ENCODE data around the gene OR7D4.
"Not testable (repeated sequence)": the region's sequence is repeated elsewhere in the genome, so short reads cannot be mapped to it uniquely, and the experiment has no call there.

Gene OR7D4

GRCh38 chr19:9219489-9219888, at the start of gene OR7D4:
TSS of gene OR7D4 (minus strand) at chr19:9219589. CDS start at chr19:9214837, 4,752 bp downstream.
- DNase-seq (ENCODE audit: low spot score) = no peak

GRCh38 chr19:9251236-9251635, 31.8 kb upstream of the OR7D4 start:
- DNase-seq (ENCODE audit: low spot score) = no peak

GRCh38 chr19:9250630-9251029, 31.2 kb upstream of the OR7D4 start, which contains the start of gene OR7E24:
TSS of gene OR7E24 (plus strand) at chr19:9250930. CDS start at chr19:9251044, 114 bp downstream.
- no peak for DNase-seq (ENCODE audit: low spot score)

- DNase-seq (ENCODE audit: low spot score) = peak; percentile 76
Observed at GRCh38 chr19:9205501-9206113, 13.8 kb downstream of the OR7D4 start.

- DNase-seq (ENCODE audit: low spot score) = not testable (repeated sequence)
Observed at GRCh38 chr19:9198044-9198443, 21.3 kb downstream of the OR7D4 start.

GRCh38 chr19:9189535-9189934, 29.9 kb downstream of the OR7D4 start:
- no peak for DNase-seq (ENCODE audit: low spot score)

GRCh38 chr19:9187191-9187590, 32.2 kb downstream of the OR7D4 start:
- DNase-seq (ENCODE audit: low spot score) = no peak

GRCh38 chr19:9183000-9183399, 36.4 kb downstream of the OR7D4 start:
- no peak for DNase-seq (ENCODE audit: low spot score)

GRCh38 chr19:9178901-9179300, 40.5 kb downstream of the OR7D4 start, which contains the start of gene OR7D2:
TSS of gene OR7D2 (plus strand) at chr19:9178979. CDS start at chr19:9185782, 6,803 bp downstream.
- DNase-seq (ENCODE audit: low spot score) = no peak

- DNase-seq (ENCODE audit: low spot score) = no peak
Observed at GRCh38 chr19:9175326-9175725, 44.1 kb downstream of the OR7D4 start.

GRCh38 chr19:9171393-9171991, 47.9 kb downstream of the OR7D4 start:
- no peak for DNase-seq (ENCODE audit: low spot score)

- DNase-seq (ENCODE audit: low spot score) = no peak
Observed at GRCh38 chr19:9166846-9167245, 52.5 kb downstream of the OR7D4 start.

GRCh38 chr19:9165261-9165660, 54.1 kb downstream of the OR7D4 start:
- DNase-seq (ENCODE audit: low spot score) = no peak

- DNase-seq (ENCODE audit: low spot score) = no peak
Observed at GRCh38 chr19:9161427-9161826, 58.0 kb downstream of the OR7D4 start.

All from GM03348 (cell line).